Type B pancreatic cell (in vitro differentiated cells): ENCODE data around the gene PORCN. TPM values are rescaled to one million over a fixed set of nuclear protein-coding genes. Genes with fewer than 3 reads are reported as not detected.

Source experiments
- DNase-seq: peaks from one replicate; pipeline ENCODE4 v3.0.0; 2021; ENCODE audit warnings: mixed read lengths; ENCODE audit not compliant: unreplicated experiment; ENCODE audit errors: extremely low spot score
- H3K27ac Mint-ChIP-seq: 2 replicates; pipeline ENCODE4 v1.8.0; 2021; ENCODE audit warnings: mild to moderate bottlenecking, mixed read lengths
- H3K27me3 Mint-ChIP-seq: 2 replicates; pipeline ENCODE4 v1.8.0; 2021; ENCODE audit warnings: mixed read lengths
- H3K36me3 Mint-ChIP-seq: 2 replicates; pipeline ENCODE4 v1.8.0; 2021; ENCODE audit warnings: mixed read lengths
- H3K4me1 Mint-ChIP-seq: one replicate; pipeline ENCODE4 v1.8.0; 2021; ENCODE audit warnings: mixed read lengths; ENCODE audit not compliant: unreplicated experiment
- H3K4me3 Mint-ChIP-seq: 2 replicates; pipeline ENCODE4 v1.8.0; 2021; ENCODE audit warnings: mild to moderate bottlenecking, mixed read lengths
- H3K9me3 Mint-ChIP-seq: 2 replicates; pipeline ENCODE4 v1.8.0; 2021; ENCODE audit warnings: mixed read lengths
- CTCF ChIP-seq: fragments of 200-600 bp; sonication (generic); conservative IDR thresholded peaks from 2 replicates; pipeline ENCODE4 v1.5.0; 2021; ENCODE audit warnings: antibody characterized with exemption, mild to moderate bottlenecking
- total RNA-seq: library from RNA; stranded (reverse); gene quantifications from 2 replicates; pipeline ENCODE4 v1.2.1, GENCODE V29; 2021; ENCODE audit warnings: low replicate concordance

The PORCN gene
- total RNA-seq, 1 donor from 2014 or later = 10.0 TPM

GRCh38 chrX:48465336-48465933, 43.4 kb upstream of the PORCN start:
- Mint-ChIP-seq H3K4me1 (peaks cover 5% of the 10 kb centered on the region), H3K27me3 (peaks cover 12% of the 10 kb centered on the region), H3K36me3 (no peaks in the 10 kb centered on the region), H3K9me3 (no peaks in the 10 kb centered on the region), H3K27ac (no peak overlapping the region), H3K4me3 (no peak overlapping the region)
- DNase-seq = no peak
- no peak for TF ChIP-seq CTCF

DNA sequence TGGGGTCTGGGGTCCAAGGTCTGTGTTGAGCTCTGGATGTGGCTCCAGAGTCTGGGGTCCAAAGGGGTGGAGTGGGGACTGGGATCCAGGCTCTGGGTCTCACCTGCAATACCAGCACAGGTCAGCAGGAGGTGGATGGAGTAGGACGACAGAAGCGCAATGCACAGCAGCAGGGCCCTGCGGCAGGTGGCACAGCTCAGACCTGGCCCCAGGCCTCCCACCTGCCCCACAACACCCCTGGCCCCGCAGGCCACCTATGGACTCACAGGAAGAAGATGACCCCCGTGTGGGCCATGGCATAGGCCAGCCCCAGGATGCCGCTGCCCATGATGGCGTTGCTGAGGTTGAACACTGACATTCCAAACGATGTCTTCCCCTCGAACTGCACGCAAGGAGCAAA, 42.1 kb upstream of the PORCN start:
- peaks cover 5% of the 10 kb centered on the region for H3K4me1 Mint-ChIP-seq
- no peak overlapping the region for H3K4me3 Mint-ChIP-seq
- DNase-seq = no peak
- peaks cover 16% of the 10 kb centered on the region for H3K27me3 Mint-ChIP-seq
- peak; percentile 46 for TF ChIP-seq CTCF
- H3K9me3 Mint-ChIP-seq = no peaks in the 10 kb centered on the region
- no peak overlapping the region for H3K27ac Mint-ChIP-seq
- no peaks in the 10 kb centered on the region for H3K36me3 Mint-ChIP-seq

DNA sequence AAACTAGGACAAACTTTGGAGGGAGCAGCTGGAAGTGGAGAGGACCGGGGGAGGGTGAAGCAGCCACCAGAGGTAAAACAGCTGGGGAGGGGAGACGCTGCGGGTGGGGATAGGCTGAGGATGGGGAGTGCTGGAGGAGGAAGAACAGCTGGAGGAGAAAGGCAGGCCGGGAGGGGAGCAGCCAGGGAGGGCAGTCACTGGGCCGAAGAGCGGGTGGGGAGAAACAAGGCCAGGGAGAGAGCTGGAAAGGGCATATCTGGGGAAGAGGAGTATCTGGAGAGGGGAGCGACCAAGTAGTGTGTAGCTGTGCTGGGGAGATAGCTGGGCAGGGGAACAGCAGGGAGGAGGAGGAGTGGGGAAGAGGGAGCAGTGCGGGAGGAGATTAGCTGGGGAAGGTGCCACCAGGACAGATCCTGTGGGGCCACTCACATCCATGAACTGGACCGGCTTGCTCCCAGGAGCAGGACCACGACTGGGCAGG, 41.5 kb upstream of the PORCN start:
- Mint-ChIP-seq H3K27ac (no peak overlapping the region), H3K27me3 (peaks cover 16% of the 10 kb centered on the region), H3K36me3 (no peaks in the 10 kb centered on the region), H3K9me3 (no peaks in the 10 kb centered on the region), H3K4me3 (no peak overlapping the region), H3K4me1 (peaks cover 5% of the 10 kb centered on the region)
- no peak for DNase-seq
- no peak for TF ChIP-seq CTCF

DNA sequence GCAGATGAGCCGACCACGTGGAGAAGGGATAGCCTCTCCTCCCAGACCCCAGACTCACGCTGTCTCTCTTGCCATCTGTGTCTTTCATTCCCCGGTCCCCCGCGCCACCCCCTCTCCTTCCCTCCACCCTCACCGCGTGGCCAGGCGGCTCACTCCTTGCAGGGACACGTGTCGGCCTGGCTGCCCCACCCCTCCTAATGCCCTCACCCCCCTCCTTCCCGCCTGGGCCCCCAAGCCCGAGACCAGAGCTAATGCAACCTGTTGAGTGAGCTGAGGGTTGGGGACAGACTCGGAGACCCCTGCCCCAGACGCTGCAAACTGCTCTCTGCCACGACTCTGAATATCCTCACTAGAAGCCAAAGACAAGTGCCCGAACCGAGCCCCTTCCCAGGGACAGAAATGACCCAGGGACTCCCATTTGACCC, 40.5 kb upstream of the PORCN start:
- no peak overlapping the region for H3K27ac Mint-ChIP-seq
- H3K9me3 Mint-ChIP-seq = no peaks in the 10 kb centered on the region
- no peaks in the 10 kb centered on the region for H3K36me3 Mint-ChIP-seq
- no peak for TF ChIP-seq CTCF
- peaks cover 5% of the 10 kb centered on the region for H3K4me1 Mint-ChIP-seq
- H3K27me3 Mint-ChIP-seq = peaks cover 16% of the 10 kb centered on the region
- no peak for DNase-seq
- peak overlapping the region; percentile 75 for H3K4me3 Mint-ChIP-seq

GRCh38 chrX:48468693-48469691, 39.8 kb upstream of the PORCN start:
- Mint-ChIP-seq H3K4me3 (no peak overlapping the region), H3K9me3 (no peaks in the 10 kb centered on the region), H3K36me3 (no peaks in the 10 kb centered on the region), H3K4me1 (peaks cover 7% of the 10 kb centered on the region), H3K27me3 (peaks cover 16% of the 10 kb centered on the region), H3K27ac (no peak overlapping the region)
- DNase-seq = no peak
- TF ChIP-seq CTCF = no peak
